LNCaP clone FGC (cell line): Measurements from ENCODE around the gene GFOD1.

Source experiments
- DNase-seq: peaks from one replicate; pipeline ENCODE4 v3.0.0-alpha.2; 2011; ENCODE audit warnings: low read depth
- H3K4me3 ChIP-seq: 2 replicates; pipeline ENCODE4 v1.5.1; 2011; ENCODE audit warnings: mild to moderate bottlenecking, low read depth, low read length, control low read depth
- CTCF ChIP-seq: IDR thresholded peaks from 2 replicates; pipeline ENCODE4 v1.5.1; 2012; ENCODE audit warnings: mild to moderate bottlenecking; ENCODE audit not compliant: control insufficient read depth, insufficient read depth; ENCODE audit errors: extremely low read depth

The GFOD1 gene

GRCh38 chr6:13378669-13379590, 108.5 kb downstream of the GFOD1 start:
- DNase-seq: peak; percentile 69
- H3K4me3 ChIP-seq: no peak overlapping the region
- peak; percentile 26; the same call in 1 of the 2 replicates for TF ChIP-seq CTCF

DNA sequence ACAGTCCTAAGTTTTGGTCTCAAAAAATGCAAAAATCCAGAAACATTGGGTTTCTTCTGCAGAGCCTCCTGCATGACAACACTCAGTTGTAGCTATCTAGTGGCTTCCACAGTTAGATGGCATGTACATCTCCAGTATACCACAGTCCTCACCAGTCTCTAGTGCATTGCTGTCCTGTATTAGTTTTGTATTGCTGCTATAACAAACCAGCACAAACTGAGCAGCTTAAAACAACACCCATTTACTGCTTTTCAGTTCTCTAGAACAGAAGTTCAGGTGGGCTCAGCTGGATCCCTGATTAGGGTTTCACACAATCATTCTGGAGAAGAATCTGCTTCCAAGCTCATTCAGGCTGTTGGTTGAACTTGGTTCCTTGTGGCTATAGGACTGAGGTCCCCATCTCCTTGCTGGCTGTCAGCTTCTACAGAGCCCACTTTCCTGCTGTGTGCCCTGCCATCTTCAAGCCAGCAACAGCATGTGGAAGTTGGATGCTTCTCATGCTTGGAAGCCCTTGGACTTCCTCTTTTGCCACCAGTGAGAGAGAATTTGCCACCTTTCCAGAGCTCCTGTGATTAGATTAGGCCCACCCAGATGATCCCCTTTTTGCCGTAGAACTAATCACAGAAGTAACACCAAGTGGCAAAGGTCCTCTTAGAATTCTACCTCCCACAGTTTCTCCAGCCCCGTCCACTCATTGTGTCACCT, 110.2 kb downstream of the GFOD1 start:
- no peak for DNase-seq
- TF ChIP-seq CTCF: no peak
- no peak overlapping the region for H3K4me3 ChIP-seq

- TF ChIP-seq CTCF: no peak
- H3K4me3 ChIP-seq: no peak overlapping the region
- DNase-seq: no peak
These were observed 112.0 kb downstream of the GFOD1 start for GRCh38 chr6:13375360-13375878.

- no peak overlapping the region for H3K4me3 ChIP-seq
- no peak for DNase-seq
- TF ChIP-seq CTCF: no peak
These were observed 113.5 kb downstream of the GFOD1 start for GRCh38 chr6:13373919-13374318.

DNA sequence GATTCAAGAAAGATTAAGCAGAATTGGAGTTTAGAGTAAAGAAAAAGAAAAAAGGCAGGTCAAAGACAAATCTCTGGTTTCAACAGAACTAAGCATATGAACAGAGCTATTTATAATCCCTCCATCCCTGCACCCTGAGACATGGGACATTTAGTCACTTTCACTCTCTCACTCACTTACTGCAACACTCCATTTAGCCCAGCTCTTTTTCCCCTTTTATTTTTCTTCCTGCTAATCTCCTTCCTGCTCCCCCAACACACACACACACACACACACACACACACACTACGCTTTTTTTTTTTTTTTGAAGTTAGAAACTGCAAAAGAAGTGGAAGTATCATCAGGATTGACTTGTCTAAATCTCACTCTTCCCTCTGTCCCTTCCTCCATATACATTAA, 113.9 kb downstream of the GFOD1 start:
- DNase-seq: no peak
- TF ChIP-seq CTCF: no peak
- no peak overlapping the region for H3K4me3 ChIP-seq

GRCh38 chr6:13372688-13373487, 114.5 kb downstream of the GFOD1 start:
- TF ChIP-seq CTCF: no peak
- no peak overlapping the region for H3K4me3 ChIP-seq
- no peak for DNase-seq
